ENCODE data around the gene MAPRE3. TPM values are rescaled to one million over a fixed set of nuclear protein-coding genes. Genes with fewer than 3 reads are reported as not detected.

Gene MAPRE3
- total RNA-seq, 4 donors from 2014 or later = 9.3 to 23.0 (median 13.4) TPM

DNA sequence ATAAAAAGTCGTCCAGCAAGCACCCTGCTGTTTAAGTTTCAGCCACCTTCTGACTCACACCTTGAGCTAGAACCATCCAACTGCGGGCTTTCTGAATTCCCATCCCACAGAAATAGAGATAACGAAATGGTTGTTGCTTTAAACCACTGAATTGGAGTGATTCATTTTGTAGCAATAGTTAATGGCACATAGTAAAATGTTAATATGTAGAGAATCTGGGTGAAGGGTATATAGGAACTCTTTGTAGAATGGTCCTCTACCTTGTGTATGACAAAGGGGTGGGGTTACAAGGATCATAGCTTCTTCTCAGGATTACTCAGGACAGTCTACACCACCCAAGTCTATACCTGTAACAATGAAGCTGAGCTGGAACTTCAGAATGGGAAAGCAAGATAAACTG lies 2.4 kb upstream of the MAPRE3 start:
- Histone ChIP-seq H3K27me3 (no peaks in the 10 kb centered on the region), H3K27ac (replicated peaks in 1 of 4) (no peak overlapping the region), H3K4me3 (no peak overlapping the region), H3K36me3 (no peaks in the 10 kb centered on the region), H3K9me3 (no peaks in the 10 kb centered on the region), H3K4me1 (peaks cover 15 to 32% (median 27%) of the 10 kb centered on the region in 4 donors)
- TF ChIP-seq POLR2AphosphoS5 (IDR thresholded peaks at IDR 0.05) (no peak), POLR2A (IDR thresholded peaks at IDR 0.05; ENCODE audit: low read depth) (no peak), EP300 (IDR thresholded peaks at IDR 0.05) (no peak)
- intact Hi-C loops (cut with DNase I) = loop anchor here (10.0 kb wide), 1 partner anchor 317 kb away; the partner anchor contains the start of gene TRIM54
- WGBS = 87% methylated on average over 3 of the region's 3 CpGs
- no peak for DNase-seq (ENCODE audit: extremely low spot score)

DNA sequence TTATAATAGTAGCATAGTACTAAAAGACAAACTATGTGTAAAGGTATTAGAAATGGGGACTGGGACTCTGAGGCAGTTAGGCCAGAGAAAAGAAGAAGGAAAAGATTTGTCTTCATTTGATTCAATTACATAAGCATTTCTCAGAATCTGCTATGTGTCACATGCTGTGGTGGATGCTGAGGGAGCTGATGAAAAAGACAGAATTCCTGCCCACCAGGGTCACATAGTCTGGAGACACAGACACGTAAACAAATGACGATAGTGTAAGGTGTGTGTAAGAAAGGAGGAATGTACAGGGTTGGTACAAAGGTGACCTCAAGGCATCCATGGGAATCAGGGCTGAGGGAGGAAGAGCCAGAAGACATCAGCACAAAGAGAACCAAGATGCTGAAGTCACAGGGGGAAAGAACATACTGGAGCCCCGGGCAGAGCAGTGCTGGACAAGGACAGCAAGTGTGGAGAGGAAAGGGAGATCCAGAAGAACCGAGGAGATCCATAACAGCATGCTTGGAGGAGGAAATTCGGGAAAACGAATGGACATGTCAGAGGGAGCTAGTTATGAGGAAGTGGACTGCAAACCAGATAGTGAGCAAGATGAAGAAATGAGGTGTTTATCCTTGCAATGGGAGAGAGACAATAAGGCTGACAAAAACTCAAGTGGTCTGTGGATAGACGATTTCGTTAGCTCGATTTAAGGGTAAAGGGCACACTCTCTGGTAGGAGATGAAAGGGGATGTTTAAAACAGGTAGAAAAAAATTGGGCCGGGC lies 1.2 kb upstream of the MAPRE3 start:
- Histone ChIP-seq H3K27ac (replicated peaks in 1 of 4) (no peak overlapping the region), H3K4me1 (peaks cover 17 to 34% (median 28%) of the 10 kb centered on the region in 4 donors), H3K27me3 (no peaks in the 10 kb centered on the region), H3K9me3 (no peaks in the 10 kb centered on the region), H3K36me3 (no peaks in the 10 kb centered on the region), H3K4me3 (no peak overlapping the region)
- intact Hi-C loops (cut with DNase I) = loop anchor here (10.0 kb wide), 1 partner anchor 316 kb away; the partner anchor contains the start of gene TRIM54
- 67% methylated on average over 10 of the region's 10 CpGs for WGBS
- no peak for DNase-seq (ENCODE audit: extremely low spot score)
- no peak for TF ChIP-seq POLR2A (IDR thresholded peaks at IDR 0.05; ENCODE audit: low read depth)
- TF ChIP-seq EP300 (IDR thresholded peaks at IDR 0.05) = no peak
- TF ChIP-seq, protein P1, sequence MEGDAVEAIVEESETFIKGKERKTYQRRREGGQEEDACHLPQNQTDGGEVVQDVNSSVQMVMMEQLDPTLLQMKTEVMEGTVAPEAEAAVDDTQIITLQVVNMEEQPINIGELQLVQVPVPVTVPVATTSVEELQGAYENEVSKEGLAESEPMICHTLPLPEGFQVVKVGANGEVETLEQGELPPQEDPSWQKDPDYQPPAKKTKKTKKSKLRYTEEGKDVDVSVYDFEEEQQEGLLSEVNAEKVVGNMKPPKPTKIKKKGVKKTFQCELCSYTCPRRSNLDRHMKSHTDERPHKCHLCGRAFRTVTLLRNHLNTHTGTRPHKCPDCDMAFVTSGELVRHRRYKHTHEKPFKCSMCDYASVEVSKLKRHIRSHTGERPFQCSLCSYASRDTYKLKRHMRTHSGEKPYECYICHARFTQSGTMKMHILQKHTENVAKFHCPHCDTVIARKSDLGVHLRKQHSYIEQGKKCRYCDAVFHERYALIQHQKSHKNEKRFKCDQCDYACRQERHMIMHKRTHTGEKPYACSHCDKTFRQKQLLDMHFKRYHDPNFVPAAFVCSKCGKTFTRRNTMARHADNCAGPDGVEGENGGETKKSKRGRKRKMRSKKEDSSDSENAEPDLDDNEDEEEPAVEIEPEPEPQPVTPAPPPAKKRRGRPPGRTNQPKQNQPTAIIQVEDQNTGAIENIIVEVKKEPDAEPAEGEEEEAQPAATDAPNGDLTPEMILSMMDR (IDR thresholded peaks at IDR 0.05) = no peak
- TF ChIP-seq POLR2AphosphoS5 (IDR thresholded peaks at IDR 0.05) = no peak

DNA sequence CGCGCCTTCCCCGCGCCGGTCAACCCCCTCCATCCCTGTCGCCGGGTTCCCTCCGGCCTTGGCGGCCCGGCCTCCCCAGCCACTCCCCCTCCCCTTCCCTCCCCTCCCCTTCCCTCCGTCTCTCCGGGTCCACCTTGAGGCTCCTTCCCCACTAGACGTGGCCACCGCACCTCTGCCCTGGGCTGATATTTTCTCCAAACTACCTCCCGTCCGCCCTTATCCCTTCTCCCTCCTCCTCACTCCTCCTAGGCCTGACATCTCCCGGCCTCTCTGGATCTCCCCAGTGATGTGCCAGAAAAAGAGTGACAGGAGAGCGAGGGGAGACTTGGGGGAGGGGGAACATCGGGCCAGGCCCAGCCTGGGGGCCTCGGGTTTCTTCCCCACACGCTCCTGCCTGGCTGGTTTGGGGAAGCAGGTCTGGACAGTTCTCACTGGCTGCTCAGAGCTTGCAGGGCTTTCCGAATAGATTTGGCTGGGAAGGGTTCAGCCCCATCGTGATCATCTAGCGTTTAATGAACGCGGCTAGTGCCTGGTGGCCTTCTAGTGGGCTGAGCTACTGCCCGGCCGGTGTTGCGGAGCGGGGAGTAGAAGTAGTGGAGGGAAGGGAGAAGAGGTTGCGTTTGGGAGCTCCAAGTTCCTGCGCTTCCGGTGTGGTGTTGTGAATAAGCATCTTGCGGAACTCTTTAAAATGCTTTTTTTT lies 641 bp downstream of the MAPRE3 start:
- no peak for DNase-seq (ENCODE audit: extremely low spot score)
- H3K4me1 ChIP-seq = peaks cover 19 to 39% (median 34%) of the 10 kb centered on the region in 4 donors
- peak overlapping the region; percentile 70 to 94 (median 90) for H3K4me3 ChIP-seq
- no peaks in the 10 kb centered on the region for H3K9me3 ChIP-seq
- WGBS = 6% methylated on average over 33 of the region's 34 CpGs
- H3K36me3 ChIP-seq = no peaks in the 10 kb centered on the region
- intact Hi-C loops (cut with DNase I) = no loop called here
- no peaks in the 10 kb centered on the region for H3K27me3 ChIP-seq
- TF ChIP-seq EP300 (IDR thresholded peaks at IDR 0.05) = no peak
- TF ChIP-seq, protein P1 (IDR thresholded peaks at IDR 0.05) = no peak
- no peak for TF ChIP-seq POLR2A (IDR thresholded peaks at IDR 0.05; ENCODE audit: low read depth)
- TF ChIP-seq POLR2AphosphoS5 (IDR thresholded peaks at IDR 0.05) = no peak
- peak overlapping the region; percentile 81 to 92 (median 86) for H3K27ac ChIP-seq (replicated peaks in 1 of 4)

- H3K4me1 ChIP-seq = peaks cover 26 to 47% (median 40%) of the 10 kb centered on the region in 4 donors
- 67% methylated on average over 9 of the region's 9 CpGs for WGBS
- no peaks in the 10 kb centered on the region for H3K9me3 ChIP-seq
- H3K27ac ChIP-seq (replicated peaks in 1 of 4) = peak overlapping the region; percentile 81 to 92 (median 86)
- TF ChIP-seq POLR2A (IDR thresholded peaks at IDR 0.05; ENCODE audit: low read depth) (no peak), POLR2AphosphoS5 (IDR thresholded peaks at IDR 0.05) (no peak), EP300 (IDR thresholded peaks at IDR 0.05) (no peak)
- TF ChIP-seq, protein P1 (IDR thresholded peaks at IDR 0.05) = no peak
- intact Hi-C loops (cut with DNase I) = no loop called here
- no peaks in the 10 kb centered on the region for H3K36me3 ChIP-seq
- H3K4me3 ChIP-seq = peak overlapping the region in 3 of 4 donors; percentile 70 to 94 (median 90)
- no peaks in the 10 kb centered on the region for H3K27me3 ChIP-seq
- DNase-seq (ENCODE audit: extremely low spot score) = no peak
Measured at GRCh38 chr2:26971911-26972786, 1.7 kb downstream of the MAPRE3 start.
